HepG2 (cell line): ENCODE results near the gene OR51D1.

Experiments
- CHCHD3 ChIP-seq: sonication (generic); formaldehyde crosslinking; IDR thresholded peaks from 2 replicates; pipeline ENCODE4 v1.8.0; 2022; ENCODE audit warnings: mild to moderate bottlenecking, missing genetic modification reagents, moderate library complexity
- FOXJ3 ChIP-seq: sonication (generic); formaldehyde crosslinking; IDR thresholded peaks from 2 replicates; pipeline ENCODE4 v1.4.0; 2020; ENCODE audit warnings: missing genetic modification reagents, mild to moderate bottlenecking, borderline replicate concordance
- NR3C1 ChIP-seq: sonication (generic); formaldehyde crosslinking; IDR thresholded peaks from 2 replicates; pipeline ENCODE4 v1.4.0; 2020; ENCODE audit warnings: missing genetic modification reagents
- POLR2AphosphoS5 ChIP-seq: IDR thresholded peaks from 2 replicates; pipeline ENCODE4 v1.6.1; 2012; ENCODE audit warnings: low read depth, low read length
- ZNF292 ChIP-seq: sonication (generic); formaldehyde crosslinking; IDR thresholded peaks from 2 replicates; pipeline ENCODE4 v1.8.1; 2022; ENCODE audit warnings: mild to moderate bottlenecking, low read depth, missing genetic modification reagents, borderline replicate concordance
- TF ChIP-seq, protein P1 (sequence below): sonication (generic); formaldehyde crosslinking; IDR thresholded peaks from 2 replicates; pipeline ENCODE4 v1.5.0; 2020; ENCODE audit warnings: mild to moderate bottlenecking, missing genetic modification reagents, moderate library complexity
- TF ChIP-seq, protein P2 (sequence below): sonication (generic); formaldehyde crosslinking; IDR thresholded peaks from 2 replicates; pipeline ENCODE4 v1.4.0; 2020; ENCODE audit warnings: mild to moderate bottlenecking, missing genetic modification reagents
- TF ChIP-seq, protein P3 (sequence below): IDR thresholded peaks from 2 replicates; pipeline ENCODE4 v1.6.1; 2012; ENCODE audit warnings: inconsistent platforms

- TF ChIP-seq, protein P1, sequence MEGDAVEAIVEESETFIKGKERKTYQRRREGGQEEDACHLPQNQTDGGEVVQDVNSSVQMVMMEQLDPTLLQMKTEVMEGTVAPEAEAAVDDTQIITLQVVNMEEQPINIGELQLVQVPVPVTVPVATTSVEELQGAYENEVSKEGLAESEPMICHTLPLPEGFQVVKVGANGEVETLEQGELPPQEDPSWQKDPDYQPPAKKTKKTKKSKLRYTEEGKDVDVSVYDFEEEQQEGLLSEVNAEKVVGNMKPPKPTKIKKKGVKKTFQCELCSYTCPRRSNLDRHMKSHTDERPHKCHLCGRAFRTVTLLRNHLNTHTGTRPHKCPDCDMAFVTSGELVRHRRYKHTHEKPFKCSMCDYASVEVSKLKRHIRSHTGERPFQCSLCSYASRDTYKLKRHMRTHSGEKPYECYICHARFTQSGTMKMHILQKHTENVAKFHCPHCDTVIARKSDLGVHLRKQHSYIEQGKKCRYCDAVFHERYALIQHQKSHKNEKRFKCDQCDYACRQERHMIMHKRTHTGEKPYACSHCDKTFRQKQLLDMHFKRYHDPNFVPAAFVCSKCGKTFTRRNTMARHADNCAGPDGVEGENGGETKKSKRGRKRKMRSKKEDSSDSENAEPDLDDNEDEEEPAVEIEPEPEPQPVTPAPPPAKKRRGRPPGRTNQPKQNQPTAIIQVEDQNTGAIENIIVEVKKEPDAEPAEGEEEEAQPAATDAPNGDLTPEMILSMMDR = no peak
- TF ChIP-seq NR3C1 (CRISPR knock-in tag) (no peak), CHCHD3 (no peak), ZNF292 (CRISPR knock-in tag) (no peak), POLR2AphosphoS5 (no peak), FOXJ3 (CRISPR knock-in tag) (no peak)
- TF ChIP-seq, protein P2, sequence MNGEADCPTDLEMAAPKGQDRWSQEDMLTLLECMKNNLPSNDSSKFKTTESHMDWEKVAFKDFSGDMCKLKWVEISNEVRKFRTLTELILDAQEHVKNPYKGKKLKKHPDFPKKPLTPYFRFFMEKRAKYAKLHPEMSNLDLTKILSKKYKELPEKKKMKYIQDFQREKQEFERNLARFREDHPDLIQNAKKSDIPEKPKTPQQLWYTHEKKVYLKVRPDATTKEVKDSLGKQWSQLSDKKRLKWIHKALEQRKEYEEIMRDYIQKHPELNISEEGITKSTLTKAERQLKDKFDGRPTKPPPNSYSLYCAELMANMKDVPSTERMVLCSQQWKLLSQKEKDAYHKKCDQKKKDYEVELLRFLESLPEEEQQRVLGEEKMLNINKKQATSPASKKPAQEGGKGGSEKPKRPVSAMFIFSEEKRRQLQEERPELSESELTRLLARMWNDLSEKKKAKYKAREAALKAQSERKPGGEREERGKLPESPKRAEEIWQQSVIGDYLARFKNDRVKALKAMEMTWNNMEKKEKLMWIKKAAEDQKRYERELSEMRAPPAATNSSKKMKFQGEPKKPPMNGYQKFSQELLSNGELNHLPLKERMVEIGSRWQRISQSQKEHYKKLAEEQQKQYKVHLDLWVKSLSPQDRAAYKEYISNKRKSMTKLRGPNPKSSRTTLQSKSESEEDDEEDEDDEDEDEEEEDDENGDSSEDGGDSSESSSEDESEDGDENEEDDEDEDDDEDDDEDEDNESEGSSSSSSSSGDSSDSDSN (CRISPR knock-in tag) = no peak
- TF ChIP-seq, protein P3, sequence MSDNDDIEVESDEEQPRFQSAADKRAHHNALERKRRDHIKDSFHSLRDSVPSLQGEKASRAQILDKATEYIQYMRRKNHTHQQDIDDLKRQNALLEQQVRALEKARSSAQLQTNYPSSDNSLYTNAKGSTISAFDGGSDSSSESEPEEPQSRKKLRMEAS = no peak
Observed at GRCh38 chr11:4637662-4638047, 378 bp downstream of the OR51D1 start.
